K562 (cell line): ENCODE measurements around the gene POLR3E. TPM values are rescaled to one million over a fixed set of nuclear protein-coding genes. Genes with fewer than 3 reads are reported as not detected.

Source experiments
- ATAC-seq: fragments of 200-7000 bp; cut with Tn5 transposase; 3 replicates; pipeline ENCODE4 v1.9.1; 2020; ENCODE audit warnings: moderate library complexity
- BruUV-seq: library from RNA; stranded (reverse); fragments of 400-500 nt; replicated peaks from 2 replicates; lab custom pipeline; 2021; lab: Mats Ljungman, UMichigan
- CTCF ChIA-PET: fragments of 300-600 bp; formaldehyde crosslinking; extraction: SDS; loops from one replicate; lab custom pipeline; 2021; ENCODE audit warnings: low intra/inter-chr PET ratio; lab: Yijun Ruan, JAX
- POLR2A ChIA-PET: fragments of 300-600, 350-650 bp; sonication (Branson Sonifier 250); formaldehyde crosslinking; extraction: SDS; loops from one replicate; lab custom pipeline; 2021; ENCODE audit warnings: antibody characterized with exemption, inconsistent platforms; lab: Yijun Ruan, JAX
- DNase-seq, 4 experiments: peaks; one replicate each; pipeline versions ENCODE4 v3.0.0 to v3.0.0-alpha.2; 2011 to 2018; ENCODE audit warnings: low spot score in 3 of 4, mixed read lengths in 3 of 4; ENCODE audit errors: extremely low read depth in 1 of 4
- FAIRE-seq: peaks from 2 replicates; lab custom pipeline; 2011; peaks lifted over from hg19 to GRCh38; lab: Jason Lieb, UNC
- H2AFZ ChIP-seq: 2 replicates; pipeline ENCODE4 v1.6.0; 2011; ENCODE audit warnings: low read depth, low read length, control low read depth, inconsistent platforms
- H3K27ac ChIP-seq: fragments of 200-600 bp; 3 replicates; pipeline ENCODE4 v1.8.0; 2011; ENCODE audit warnings: low read depth, mild to moderate bottlenecking, control low read depth, inconsistent platforms, low read length, moderate library complexity, mixed read lengths; ENCODE audit errors: extremely low read depth
- H3K27me3 ChIP-seq, 2 experiments: fragments of 300-600 bp in 1 of 2; 2 replicates in 1 of 2; 3 replicates in 1 of 2; pipeline versions ENCODE4 v1.6.0 to v1.8.0; 2011; ENCODE audit warnings: inconsistent platforms in 2 of 2, low read length in 2 of 2, mild to moderate bottlenecking in 1 of 2, mixed read lengths in 1 of 2, moderate library complexity in 1 of 2; ENCODE audit not compliant: control insufficient read depth in 2 of 2, insufficient read depth in 2 of 2
- H3K36me3 ChIP-seq: fragments of 300-600 bp; 3 replicates; pipeline ENCODE4 v1.8.0; 2011; ENCODE audit warnings: mild to moderate bottlenecking, low read length, inconsistent platforms; ENCODE audit not compliant: control insufficient read depth, insufficient read depth
- H3K4me1 ChIP-seq, 2 experiments: fragments of 200-600 bp in 1 of 2; replicated peaks in 1 of 2; 2 replicates in 1 of 2; 3 replicates in 1 of 2; pipeline versions ENCODE4 v1.5.1 to v1.8.0; 2011; ENCODE audit warnings: inconsistent platforms in 2 of 2, low read length in 2 of 2, mild to moderate bottlenecking in 1 of 2, mixed read lengths in 1 of 2, moderate library complexity in 1 of 2; ENCODE audit not compliant: control insufficient read depth in 2 of 2, insufficient read depth in 2 of 2
- H3K4me2 ChIP-seq: 2 replicates; pipeline ENCODE4 v1.6.1; 2011; ENCODE audit warnings: low read length, control low read depth, inconsistent platforms, mixed read lengths; ENCODE audit not compliant: insufficient read depth
- H3K4me3 ChIP-seq: fragments of 200-600 bp; sonication (generic), shearing (Covaris generic); 2 replicates; pipeline ENCODE4 v1.5.1; 2016; ENCODE audit warnings: control low read depth, inconsistent platforms
- H3K79me2 ChIP-seq: fragments of 200-600 bp; 3 replicates; pipeline ENCODE4 v1.8.0; 2011; ENCODE audit warnings: low read length, inconsistent platforms; ENCODE audit not compliant: control insufficient read depth, insufficient read depth
- H3K9ac ChIP-seq, 2 experiments: 2 replicates each; pipeline versions ENCODE4 v1.6.0 to v1.6.1; 2011; ENCODE audit warnings: low read depth in 2 of 2, low read length in 2 of 2, control low read depth in 1 of 2, inconsistent platforms in 1 of 2, mild to moderate bottlenecking in 1 of 2, mixed read lengths in 1 of 2; ENCODE audit not compliant: insufficient read depth in 1 of 2
- H3K9me1 ChIP-seq: one replicate; pipeline ENCODE4 v1.6.0; 2011; ENCODE audit warnings: inconsistent platforms, mild to moderate bottlenecking, low read length, moderate library complexity; ENCODE audit not compliant: control insufficient read depth, insufficient read depth
- H3K9me3 ChIP-seq: replicated peaks from 2 replicates; pipeline ENCODE4 v1.5.1; 2011; ENCODE audit warnings: low read depth, low read length, inconsistent platforms; ENCODE audit not compliant: control insufficient read depth, insufficient read depth
- H4K20me1 ChIP-seq: replicated peaks from 2 replicates; pipeline ENCODE4 v1.6.1; 2011; ENCODE audit warnings: low read length, inconsistent platforms, mixed read lengths; ENCODE audit not compliant: control insufficient read depth, insufficient read depth
- MEIS2 ChIP-seq: fragments of 450-650 bp; IDR thresholded peaks from 2 replicates; pipeline ENCODE4 v1.6.1; 2014; ENCODE audit warnings: mild to moderate bottlenecking; ENCODE audit not compliant: partially characterized antibody
- PCBP1 ChIP-seq: fragments of 200-400 bp; formaldehyde crosslinking; IDR thresholded peaks from 2 replicates; pipeline ENCODE4 v1.6.1; 2018; ENCODE audit warnings: mild to moderate bottlenecking, low read depth, low read length; ENCODE audit not compliant: poor library complexity, severe bottlenecking
- SMARCE1 ChIP-seq: fragments of 450-650 bp; IDR thresholded peaks from 2 replicates; pipeline ENCODE4 v1.7.1; 2016; ENCODE audit warnings: mild to moderate bottlenecking
- TEAD2 ChIP-seq: fragments of 450-650 bp; IDR thresholded peaks from 2 replicates; pipeline ENCODE4 v1.6.1; 2016; ENCODE audit warnings: missing genetic modification characterization, control low read depth, missing compliant biosample characterization
- WGBS: fragments of 100-300 bp; shearing (Covaris generic); methylation state at CpG from one replicate; pipeline ENCODE4 v1.1.6; 2016; ENCODE audit warnings: low coverage, mixed read lengths; ENCODE audit not compliant: insufficient coverage; ENCODE audit errors: missing lambda C conversion rate; 5-methylcytosine and 5-hydroxymethylcytosine counted together
- in situ Hi-C: fragments of 300-500 bp; cut with MboI; formaldehyde crosslinking; loops from 4 replicates; pipeline ENCODE4 v1.15.0; 2018; ENCODE audit warnings: inconsistent platforms, mixed read lengths
- intact Hi-C: fragments of 100-400 bp; cut with micrococcal nuclease; formaldehyde crosslinking; loops from 2 replicates; pipeline ENCODE4 v1.14.2; 2022
- polyA plus RNA-seq, 8 experiments: library from polyadenylated mRNA; depleted of rRNA in 4 of 8; stranded (reverse) in 5 of 8; unstranded in 3 of 8; fragments of >200 nt; fragmentation: Nextera tagmentation in 2 of 8; fragmentation: Illumina TruSeq in 1 of 8; extraction: Ambion mirVana in 2 of 8; extraction: Trizol in 1 of 8; gene quantifications; 2 replicates each; pipeline versions ENCODE4 v1.2.1 to v1.2.3, GENCODE V29; 2011 to 2014; ENCODE audit warnings: inconsistent platforms in 1 of 8, missing spikeins in 1 of 8
- total RNA-seq, 7 experiments: library from RNA; depleted of rRNA in 6 of 7; stranded (reverse); fragments of >200 nt in 6 of 7; fragmentation: Illumina TruSeq in 2 of 7; extraction: Trizol in 2 of 7; gene quantifications; 2 replicates each; pipeline versions ENCODE4 v1.2.1 to v1.2.3, GENCODE V29; 2011 to 2021; ENCODE audit warnings: low replicate concordance in 1 of 7
- TF ChIP-seq, protein P1 (sequence below): fragments of 450-650 bp; IDR thresholded peaks from 2 replicates; pipeline ENCODE4 v1.6.1; 2016; ENCODE audit warnings: antibody characterized with exemption
- TF ChIP-seq, protein P2 (sequence below), 2 experiments: IDR thresholded peaks; 2 replicates each; pipeline ENCODE4 v1.6.1; 2012; ENCODE audit warnings: improper control_type of control experiment in 2 of 2, low read depth in 2 of 2, low read length in 2 of 2, borderline replicate concordance in 1 of 2
- TF ChIP-seq, protein P3 (sequence below): sonication (generic); formaldehyde crosslinking; IDR thresholded peaks from 2 replicates; pipeline ENCODE4 v1.9.0; 2022; ENCODE audit warnings: mild to moderate bottlenecking, missing genetic modification reagents
- TF ChIP-seq, protein P4 (sequence below), 2 experiments: fragments of 250-450 bp in 1 of 2; fragments of 450-650 bp in 1 of 2; sonication (Bioruptor Pico) in 1 of 2; IDR thresholded peaks; 2 replicates each; pipeline versions ENCODE4 v1.6.1 to v1.8.0; 2016 to 2021; ENCODE audit warnings: mild to moderate bottlenecking in 2 of 2, moderate library complexity in 2 of 2, missing compliant biosample characterization in 1 of 2, missing genetic modification characterization in 1 of 2

The POLR3E gene
- total and polyA plus RNA-seq, 9 of the 15 experiments (the other 6 are each of a cell fraction or from before 2014, with no cell fraction given) = 17.7 to 151 (median 82.6) TPM

DNA sequence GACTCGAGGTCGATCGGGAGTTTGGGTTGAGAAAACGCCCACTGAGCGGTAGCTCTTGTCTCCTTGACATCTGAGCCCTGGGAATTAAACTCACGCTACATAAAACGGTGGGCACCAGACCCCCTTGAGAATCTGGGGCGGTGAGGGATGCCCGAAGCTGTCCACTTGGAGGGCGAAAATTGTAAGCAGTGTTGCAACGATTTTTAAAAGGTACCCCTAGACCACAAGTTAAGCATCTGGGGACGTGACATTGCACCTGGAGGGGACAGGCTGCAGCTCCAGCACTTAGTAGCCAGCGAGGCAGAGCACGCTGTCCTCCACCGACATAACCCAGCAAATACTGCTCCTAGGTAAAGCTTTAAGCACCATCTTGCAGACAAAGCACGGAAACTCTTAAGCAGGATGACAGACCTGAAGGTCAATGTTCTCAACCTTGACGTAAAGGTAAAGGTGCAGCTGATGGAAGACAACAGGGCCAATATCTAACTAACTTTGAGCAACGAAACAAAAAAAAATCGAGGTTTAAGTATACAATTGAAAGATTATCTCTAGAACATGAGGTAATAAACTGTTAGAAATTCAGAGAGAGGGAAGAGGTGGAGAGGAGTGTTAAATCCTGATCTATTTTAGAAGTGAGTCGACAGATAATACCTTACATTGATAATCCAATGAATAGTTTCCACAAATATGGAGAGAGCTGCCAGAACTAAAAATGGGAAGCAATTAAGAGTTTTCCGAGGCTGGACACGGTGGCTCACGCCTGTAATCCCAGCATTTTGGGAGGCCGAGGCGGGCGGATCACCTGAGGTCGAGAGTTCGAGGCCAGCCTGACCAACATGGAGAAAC is 78.1 kb downstream of the POLR3E start:
- peaks cover 18 to 20% of the 10 kb centered on the region in 2 experiments; a peak in 4 of 5 replicates for H3K4me1 ChIP-seq
- ChIA-PET POLR2A (interaction anchor here (0.5 to 1.4 kb wide), 4 partner anchors 9 to 1039 kb away, joined by 3 to 6 read pairs (median 5); no protein-coding TSS in a partner anchor), CTCF (no interaction called here)
- H3K27me3 ChIP-seq = no peaks in the 10 kb centered on the region
- peaks cover 20% of the 10 kb centered on the region; the same call in 2 of the 3 replicates for H3K36me3 ChIP-seq
- no peak overlapping the region for H3K27ac ChIP-seq
- H3K4me3 ChIP-seq = peak overlapping the region; percentile 86
- BruUV-seq = no TSS peak
- intact Hi-C loops (no loop called here), in situ Hi-C loops (loop anchor here (25.0 kb wide), 1 partner anchor 463 kb away; no protein-coding TSS in a partner anchor)
- H3K9me3 ChIP-seq = no peaks in the 10 kb centered on the region
- no peaks in the 10 kb centered on the region for H4K20me1 ChIP-seq
- peak; percentile 69 for FAIRE-seq
- peak overlapping the region; percentile 92 for H3K4me2 ChIP-seq
- DNase-seq = peak in 1 of 4 experiments; percentile 17
- peak overlapping the region; percentile 81 to 93; a peak in 3 of 4 replicates for H3K9ac ChIP-seq
- peak overlapping the region; percentile 83 for H2AFZ ChIP-seq
- WGBS = 39% methylated on average over 23 of the region's 28 CpGs
- H3K9me1 ChIP-seq = no peaks in the 10 kb centered on the region
- no peak for ATAC-seq
- peaks cover 38% of the 10 kb centered on the region for H3K79me2 ChIP-seq
- TF ChIP-seq MEIS2 (no peak), TEAD2 (no peak), SMARCE1 (0 out of 2 replicates have a peak, but pooled peaks have one; percentile 7), PCBP1 (no peak)
- TF ChIP-seq, protein P1, sequence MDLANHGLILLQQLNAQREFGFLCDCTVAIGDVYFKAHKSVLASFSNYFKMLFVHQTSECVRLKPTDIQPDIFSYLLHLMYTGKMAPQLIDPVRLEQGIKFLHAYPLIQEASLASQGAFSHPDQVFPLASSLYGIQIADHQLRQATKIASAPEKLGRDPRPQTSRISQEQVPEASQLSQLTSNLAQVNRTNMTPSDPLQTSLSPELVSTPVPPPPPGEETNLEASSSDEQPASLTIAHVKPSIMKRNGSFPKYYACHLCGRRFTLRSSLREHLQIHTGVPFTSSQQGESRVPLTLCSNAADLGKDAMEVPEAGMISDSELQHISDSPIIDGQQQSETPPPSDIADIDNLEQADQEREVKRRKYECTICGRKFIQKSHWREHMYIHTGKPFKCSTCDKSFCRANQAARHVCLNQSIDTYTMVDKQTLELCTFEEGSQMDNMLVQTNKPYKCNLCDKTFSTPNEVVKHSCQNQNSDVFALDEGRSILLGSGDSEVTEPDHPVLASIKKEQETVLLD = no peak
- TF ChIP-seq, protein P2, sequence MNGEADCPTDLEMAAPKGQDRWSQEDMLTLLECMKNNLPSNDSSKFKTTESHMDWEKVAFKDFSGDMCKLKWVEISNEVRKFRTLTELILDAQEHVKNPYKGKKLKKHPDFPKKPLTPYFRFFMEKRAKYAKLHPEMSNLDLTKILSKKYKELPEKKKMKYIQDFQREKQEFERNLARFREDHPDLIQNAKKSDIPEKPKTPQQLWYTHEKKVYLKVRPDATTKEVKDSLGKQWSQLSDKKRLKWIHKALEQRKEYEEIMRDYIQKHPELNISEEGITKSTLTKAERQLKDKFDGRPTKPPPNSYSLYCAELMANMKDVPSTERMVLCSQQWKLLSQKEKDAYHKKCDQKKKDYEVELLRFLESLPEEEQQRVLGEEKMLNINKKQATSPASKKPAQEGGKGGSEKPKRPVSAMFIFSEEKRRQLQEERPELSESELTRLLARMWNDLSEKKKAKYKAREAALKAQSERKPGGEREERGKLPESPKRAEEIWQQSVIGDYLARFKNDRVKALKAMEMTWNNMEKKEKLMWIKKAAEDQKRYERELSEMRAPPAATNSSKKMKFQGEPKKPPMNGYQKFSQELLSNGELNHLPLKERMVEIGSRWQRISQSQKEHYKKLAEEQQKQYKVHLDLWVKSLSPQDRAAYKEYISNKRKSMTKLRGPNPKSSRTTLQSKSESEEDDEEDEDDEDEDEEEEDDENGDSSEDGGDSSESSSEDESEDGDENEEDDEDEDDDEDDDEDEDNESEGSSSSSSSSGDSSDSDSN (IDR thresholded peaks at IDR 0.05; ENCODE audit: borderline replicate concordance in 1 of 2, low read depth in 2 of 2, low read length in 2 of 2) = 0 out of 4 replicates have a peak, but pooled peaks of 1 of the 2 experiments have one; percentile 25
- TF ChIP-seq, protein P3, sequence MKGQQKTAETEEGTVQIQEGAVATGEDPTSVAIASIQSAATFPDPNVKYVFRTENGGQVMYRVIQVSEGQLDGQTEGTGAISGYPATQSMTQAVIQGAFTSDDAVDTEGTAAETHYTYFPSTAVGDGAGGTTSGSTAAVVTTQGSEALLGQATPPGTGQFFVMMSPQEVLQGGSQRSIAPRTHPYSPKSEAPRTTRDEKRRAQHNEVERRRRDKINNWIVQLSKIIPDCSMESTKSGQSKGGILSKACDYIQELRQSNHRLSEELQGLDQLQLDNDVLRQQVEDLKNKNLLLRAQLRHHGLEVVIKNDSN (CRISPR knock-in tag) = peak; percentile 37; the same call in 1 of the 2 replicates
- TF ChIP-seq, protein P4, sequence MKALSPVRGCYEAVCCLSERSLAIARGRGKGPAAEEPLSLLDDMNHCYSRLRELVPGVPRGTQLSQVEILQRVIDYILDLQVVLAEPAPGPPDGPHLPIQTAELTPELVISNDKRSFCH (CRISPR knock-in tag; IDR thresholded peaks at IDR 0.05) = no peak
- TF ChIP-seq, protein P4 (tag; IDR thresholded peaks at IDR 0.05) = 0 out of 2 replicates have a peak, but pooled peaks have one; percentile 22
